Embryonic facial prominence (tissue), 1 donor: Measurements from ENCODE around the gene ZBTB7A.

Source experiments
- DNase-seq: peaks from one replicate; pipeline ENCODE4 v3.0.0-alpha.2; 2016; ENCODE audit errors: extremely low spot score

Gene ZBTB7A

GRCh38 chr19:4094291-4094690, 27.6 kb upstream of the ZBTB7A start:
- no peak for DNase-seq

- DNase-seq: no peak
These were observed 27.0 kb upstream of the ZBTB7A start for GRCh38 chr19:4093643-4094175.

GRCh38 chr19:4090356-4091220, 23.9 kb upstream of the ZBTB7A start:
- no peak for DNase-seq

- no peak for DNase-seq
These were observed 23.2 kb upstream of the ZBTB7A start for GRCh38 chr19:4089946-4090345.

GRCh38 chr19:4089400-4089908, 22.8 kb upstream of the ZBTB7A start:
- DNase-seq: no peak

GRCh38 chr19:4088975-4089374, 22.3 kb upstream of the ZBTB7A start:
- DNase-seq: no peak

- no peak for DNase-seq
These were observed 21.3 kb upstream of the ZBTB7A start for GRCh38 chr19:4087787-4088679.

GRCh38 chr19:4086411-4086867, 19.7 kb upstream of the ZBTB7A start:
- DNase-seq: no peak

GRCh38 chr19:4084547-4084877, 17.8 kb upstream of the ZBTB7A start:
- DNase-seq: no peak

GRCh38 chr19:4083677-4084546, 17.2 kb upstream of the ZBTB7A start:
- DNase-seq: no peak

GRCh38 chr19:4082172-4082571, 15.5 kb upstream of the ZBTB7A start:
- no peak for DNase-seq

GRCh38 chr19:4081441-4082129, 14.9 kb upstream of the ZBTB7A start:
- no peak for DNase-seq

GRCh38 chr19:4080473-4080872, 13.8 kb upstream of the ZBTB7A start:
- DNase-seq: no peak

- DNase-seq: no peak
These were observed 11.3 kb upstream of the ZBTB7A start for GRCh38 chr19:4077800-4078684.

GRCh38 chr19:4077007-4077374, 10.3 kb upstream of the ZBTB7A start:
- DNase-seq: no peak

GRCh38 chr19:4075373-4075772, 8.7 kb upstream of the ZBTB7A start:
- DNase-seq: no peak

GRCh38 chr19:4071610-4072009, 4.9 kb upstream of the ZBTB7A start:
- DNase-seq: no peak

GRCh38 chr19:4069331-4069959, 2.7 kb upstream of the ZBTB7A start:
- no peak for DNase-seq
